ENCODE data around the gene MAT2B.
"Not testable (repeated sequence)": the region's sequence is repeated elsewhere in the genome, so short reads cannot be mapped to it uniquely, and the experiment has no call there.

The MAT2B gene

DNA sequence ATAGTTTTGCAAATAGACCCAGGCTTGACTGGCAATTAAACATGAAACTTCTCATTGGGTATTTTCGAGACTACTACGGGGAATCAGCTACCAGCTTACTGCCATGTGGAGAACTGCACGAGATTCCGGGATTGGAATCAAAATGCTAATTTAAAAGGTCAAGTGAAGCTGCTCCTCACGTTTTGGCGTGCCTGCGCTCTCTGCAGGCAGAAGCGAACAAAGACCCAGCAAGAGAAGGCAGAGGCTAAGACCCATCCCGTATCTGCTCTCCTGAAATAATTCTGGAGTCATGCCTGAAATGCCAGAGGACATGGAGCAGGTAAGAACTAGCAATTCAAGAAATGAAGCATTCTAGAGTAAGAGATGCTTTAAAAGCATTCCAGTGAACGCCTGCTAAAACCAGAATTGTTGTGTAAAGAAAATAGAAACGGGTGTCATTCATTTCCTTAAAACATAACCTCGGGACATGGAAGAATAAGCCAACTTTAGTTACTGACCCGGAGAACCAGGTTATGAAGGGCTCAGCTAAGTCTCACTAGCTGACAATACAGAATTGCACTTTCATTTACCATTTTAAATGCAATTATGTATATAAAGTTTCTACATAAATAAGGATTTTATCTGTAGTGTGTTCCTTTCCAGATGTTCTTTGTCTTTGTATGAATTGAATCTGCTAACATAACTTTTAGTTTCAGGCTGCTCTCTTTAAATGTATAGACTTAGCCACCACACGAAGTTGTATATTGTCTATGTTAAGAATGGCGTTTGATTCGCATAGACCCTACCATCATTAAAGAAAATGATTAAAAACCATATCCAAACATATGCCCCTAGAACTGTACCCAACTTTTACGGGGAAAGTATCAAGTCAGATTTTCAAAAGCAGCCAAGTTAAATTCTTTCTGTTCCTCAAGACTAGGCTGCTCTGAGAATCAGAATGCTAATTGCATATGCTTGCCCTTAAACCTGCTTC, 2.0 kb upstream of the MAT2B start:
- DNase-seq (ENCODE audit: low read depth) = peak; percentile 75

DNA sequence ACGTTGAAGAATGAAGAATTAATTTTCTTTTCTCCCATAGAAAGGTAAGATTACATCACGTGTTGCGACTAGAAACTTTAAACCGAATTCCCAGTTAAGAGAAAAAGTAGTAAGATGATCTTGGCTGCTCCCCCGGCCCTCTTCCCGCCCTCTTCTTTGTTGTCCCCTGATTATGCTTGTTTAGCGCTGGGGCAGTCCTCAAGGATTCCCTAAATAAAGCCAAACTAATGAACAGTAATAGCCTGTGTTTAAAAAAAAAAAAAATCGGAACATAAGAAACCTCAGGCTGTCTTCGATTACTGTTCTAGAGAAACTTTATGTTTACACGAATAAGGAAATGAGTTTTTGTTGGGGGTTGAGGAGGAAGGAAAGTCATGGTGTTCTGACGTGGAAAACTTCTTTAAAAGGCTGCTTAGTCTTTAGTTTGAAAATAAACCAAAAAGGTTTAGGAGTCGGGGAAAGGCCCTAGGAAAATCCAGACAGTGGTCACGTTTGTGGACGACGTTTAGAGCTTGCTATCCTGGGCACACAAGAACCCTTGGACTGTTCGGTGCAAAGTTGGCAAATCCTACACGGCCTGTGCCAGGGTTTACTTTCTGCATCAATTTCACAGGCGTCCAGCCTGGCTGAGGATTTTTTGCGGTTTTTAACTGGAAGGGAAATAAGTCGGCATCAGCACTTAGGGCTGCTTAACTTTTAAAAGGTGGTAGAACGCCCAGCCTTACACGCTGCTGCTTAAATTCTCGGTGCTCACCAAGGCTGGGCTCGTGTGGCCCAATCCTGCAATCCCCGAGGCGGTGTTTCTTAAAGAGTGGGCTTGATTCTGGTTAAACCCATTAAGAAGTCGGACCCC, 1.1 kb upstream of the MAT2B start:
- DNase-seq (ENCODE audit: low read depth) = peak; percentile 59

DNA sequence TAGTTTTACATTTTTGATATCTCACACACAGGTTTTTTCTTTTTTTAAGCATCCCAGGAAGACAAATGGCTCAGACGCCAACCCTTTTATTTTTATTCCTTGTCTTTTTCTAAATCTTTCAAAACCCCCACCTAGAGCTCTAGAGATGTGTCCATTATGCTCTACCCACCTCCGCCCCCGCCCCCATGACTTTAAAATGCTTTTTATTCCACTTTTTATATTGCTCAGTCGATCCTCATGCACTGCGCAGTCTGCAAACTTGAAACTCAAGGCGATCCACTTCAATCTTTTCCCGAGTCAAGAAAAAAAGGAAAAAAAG, 411 bp upstream of the MAT2B start:
- no peak for DNase-seq (ENCODE audit: low read depth)

DNA sequence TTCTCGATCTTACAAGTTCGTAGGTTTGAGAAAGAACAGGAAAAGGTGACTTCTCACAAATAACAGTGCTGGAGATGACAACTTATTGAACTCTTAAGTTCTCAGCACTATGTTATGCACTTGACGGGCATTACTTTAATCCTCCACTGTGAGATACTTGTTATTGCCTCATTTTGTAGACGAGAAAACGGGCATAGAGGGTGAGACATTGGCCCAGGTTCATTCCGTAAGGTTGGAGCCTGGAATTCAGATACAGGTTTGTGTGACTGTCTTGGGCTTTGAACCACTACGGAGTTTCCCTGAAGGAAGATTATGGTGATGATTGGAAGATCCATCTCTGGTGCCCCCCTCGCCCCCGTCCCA, 657 bp downstream of the MAT2B start:
- DNase-seq (ENCODE audit: low read depth) = no peak

DNA sequence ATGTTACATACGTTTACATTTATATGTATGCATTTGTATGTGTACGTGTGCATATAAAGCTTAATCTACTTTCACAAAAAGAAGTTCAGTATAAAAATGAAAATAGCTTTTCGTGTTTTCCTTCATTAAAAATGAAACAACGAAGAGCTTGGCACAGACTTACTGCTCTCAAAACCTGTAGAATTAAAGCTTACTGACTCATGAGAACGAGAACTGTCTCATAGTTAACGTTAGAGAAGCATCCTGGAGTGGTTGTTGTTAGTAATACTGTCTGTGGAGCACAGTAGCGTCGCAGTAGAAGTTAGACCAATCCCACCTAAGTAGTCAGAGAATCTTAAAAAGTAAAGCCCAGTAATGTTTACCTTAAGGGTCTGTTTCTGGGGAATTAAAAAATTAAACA, 1.3 kb downstream of the MAT2B start:
- DNase-seq (ENCODE audit: low read depth) = no peak

DNA sequence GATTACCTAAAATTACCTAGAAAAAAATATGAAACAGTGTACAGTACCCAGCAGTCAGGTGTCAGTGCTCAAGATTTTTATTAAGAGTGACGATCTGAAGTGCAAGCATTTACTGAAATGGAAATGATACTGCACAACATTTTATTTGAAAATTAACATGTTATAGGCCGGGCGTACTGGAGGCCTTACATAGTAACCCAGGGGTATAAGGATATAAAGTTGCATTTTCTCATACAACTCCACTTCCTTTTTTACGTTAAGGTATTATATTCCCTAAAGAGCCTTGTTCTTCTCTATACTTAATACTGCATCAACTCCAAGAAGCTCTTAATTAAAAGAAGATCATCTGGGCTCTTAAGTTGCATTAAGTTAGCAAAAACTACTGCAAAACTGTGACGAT, 3.3 kb downstream of the MAT2B start:
- DNase-seq (ENCODE audit: low read depth) = no peak

DNA sequence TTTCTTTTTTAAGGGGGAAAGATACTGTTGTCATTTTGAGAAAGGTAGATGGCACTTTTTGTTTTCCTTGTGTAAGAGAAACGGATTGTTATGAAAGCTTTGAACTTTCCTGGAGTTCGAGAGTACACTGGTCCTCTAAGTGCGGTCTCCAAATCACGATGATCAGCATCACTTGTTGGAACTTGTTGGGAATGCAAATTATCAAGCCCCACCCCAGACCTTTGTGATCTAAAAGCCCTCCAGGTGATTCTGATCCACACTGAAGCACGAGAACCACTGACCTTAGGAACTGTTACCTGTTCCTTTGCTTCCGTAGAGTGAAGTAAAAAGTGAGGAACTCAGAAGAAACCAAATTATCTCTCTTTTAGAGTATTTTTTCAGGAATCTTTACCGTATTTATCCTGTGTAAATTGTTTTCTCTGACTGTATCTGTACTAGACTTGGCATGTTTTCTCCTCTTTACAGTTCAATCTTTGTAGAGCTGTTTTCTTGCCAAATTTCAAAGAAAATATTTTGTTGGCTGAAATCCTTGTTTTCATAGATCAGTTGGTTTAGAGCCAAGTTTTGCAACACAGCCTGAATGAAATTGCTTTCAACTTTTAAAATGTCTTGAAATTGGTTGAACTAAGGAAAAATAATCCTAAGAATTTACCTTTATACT, 4.0 kb downstream of the MAT2B start:
- DNase-seq (ENCODE audit: low read depth) = peak; percentile 45

DNA sequence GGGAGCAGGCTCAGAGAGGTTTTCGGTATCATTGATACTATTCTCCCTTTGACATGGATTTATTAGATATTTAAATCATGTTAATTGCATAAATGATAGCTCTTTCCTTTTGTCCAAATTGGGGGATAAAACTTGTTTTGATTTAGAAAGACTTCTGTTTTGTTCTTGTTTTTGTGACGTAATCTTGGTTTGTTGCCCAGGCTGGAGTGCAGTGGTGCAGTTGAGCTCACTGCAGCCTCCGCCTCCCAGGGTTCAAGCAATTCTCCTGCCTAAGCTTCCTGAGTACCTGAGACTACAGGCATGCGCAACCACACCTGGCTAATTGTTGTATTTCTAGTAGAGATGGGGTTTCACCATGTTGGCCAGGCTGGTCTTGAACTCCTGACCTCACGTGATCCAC, 7.1 kb downstream of the MAT2B start:
- no peak for DNase-seq (ENCODE audit: low read depth)

DNA sequence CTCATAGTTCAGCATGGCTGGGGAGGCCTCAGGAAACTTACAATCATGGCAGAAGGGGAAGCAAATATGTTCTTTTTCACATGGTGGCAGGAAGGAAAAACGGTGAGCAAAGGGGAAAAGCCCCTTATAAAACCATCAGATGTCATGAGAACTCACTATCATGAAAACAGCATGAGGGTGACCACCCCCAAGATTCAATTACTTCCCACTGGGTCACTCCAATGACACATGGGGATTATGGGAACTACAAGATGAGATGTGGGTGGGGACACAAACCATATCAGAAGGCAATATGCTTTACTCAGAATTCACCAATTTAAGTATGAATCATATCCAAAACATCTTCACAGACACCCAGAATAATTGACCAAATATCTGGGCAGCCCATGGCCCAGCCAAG, 19.7 kb downstream of the MAT2B start:
- no peak for DNase-seq (ENCODE audit: low read depth)

DNA sequence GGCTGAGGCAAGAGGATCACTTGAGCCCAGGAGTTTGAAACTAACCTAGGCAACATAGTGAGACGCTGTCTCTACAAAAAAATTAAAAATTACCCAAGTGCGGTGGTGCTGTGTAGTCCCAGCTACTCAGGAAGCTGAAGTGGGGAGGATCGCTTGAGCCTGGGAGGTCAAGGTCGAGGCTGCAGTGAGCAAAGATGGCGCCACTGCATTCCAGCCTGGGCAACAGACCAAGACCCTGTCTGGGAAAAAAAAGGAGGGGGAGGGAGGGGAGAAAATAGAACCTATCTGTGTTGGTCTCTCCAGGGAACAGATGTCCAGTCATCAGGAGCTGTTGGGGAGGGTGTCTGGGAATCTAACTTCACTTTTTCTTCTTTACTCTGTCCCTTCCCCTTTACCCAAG, 24.3 kb downstream of the MAT2B start:
- DNase-seq (ENCODE audit: low read depth) = no peak

DNA sequence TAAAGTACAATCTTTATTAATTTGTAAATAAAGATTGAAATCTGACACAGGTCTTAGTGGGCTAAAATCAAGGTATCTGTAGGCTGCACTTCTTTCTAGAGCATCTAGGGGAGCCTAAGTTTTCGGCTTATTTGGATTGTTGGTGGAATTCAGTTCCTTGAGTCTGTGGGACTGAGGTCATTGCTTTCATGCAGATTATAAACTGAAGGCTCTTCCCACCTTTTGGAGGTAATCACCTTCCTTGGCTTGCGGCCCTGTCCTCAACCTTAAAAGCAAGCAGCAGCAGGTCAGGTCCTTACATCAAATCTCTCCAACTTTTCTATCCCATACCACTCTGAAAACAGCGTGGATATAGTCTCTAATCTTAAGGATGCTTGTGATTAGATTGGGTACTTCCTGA, 25.9 kb downstream of the MAT2B start:
- DNase-seq (ENCODE audit: low read depth) = no peak

DNA sequence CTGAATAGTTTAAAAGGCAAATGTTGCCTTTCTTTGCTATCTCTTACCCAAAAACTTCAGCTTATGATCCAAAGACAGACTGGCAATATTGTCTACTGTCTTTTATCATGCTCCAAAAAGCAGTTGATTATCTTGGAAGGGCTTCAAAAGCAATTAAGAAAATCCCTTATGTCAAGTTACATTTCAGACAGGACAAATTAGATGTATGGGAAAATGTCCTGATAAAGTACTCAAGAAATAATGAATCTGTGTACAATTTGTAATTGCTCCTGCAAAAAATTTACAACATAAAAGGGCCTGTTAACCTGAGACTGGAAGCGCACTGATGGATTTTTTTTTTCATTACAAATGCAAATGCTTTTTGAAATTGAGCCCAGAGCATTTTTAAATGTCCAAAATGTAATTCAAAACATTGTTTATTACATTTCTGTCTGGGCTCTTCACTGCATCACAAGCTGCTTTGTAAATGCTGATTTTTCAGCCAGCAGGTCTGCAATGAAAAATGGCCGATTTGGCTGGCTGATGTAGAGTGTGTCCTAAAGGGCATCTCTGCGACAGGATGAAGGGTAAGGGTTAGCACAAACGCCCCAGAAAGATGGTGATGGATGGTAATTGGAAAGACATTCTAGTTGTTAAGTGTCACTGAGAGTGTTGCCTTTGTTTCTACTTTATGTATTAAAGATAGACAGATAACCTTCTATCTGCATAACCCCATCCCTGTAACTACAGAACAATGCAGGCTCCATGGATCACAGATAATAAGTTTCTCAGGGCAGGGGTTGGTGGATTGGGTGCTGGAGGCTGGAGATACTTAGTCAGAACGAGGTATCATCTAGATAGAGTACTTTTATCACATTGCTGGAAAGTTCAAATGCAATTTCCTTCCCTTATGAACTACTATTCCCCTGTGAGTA, 27.0 kb downstream of the MAT2B start:
- DNase-seq (ENCODE audit: low read depth) = no peak

DNA sequence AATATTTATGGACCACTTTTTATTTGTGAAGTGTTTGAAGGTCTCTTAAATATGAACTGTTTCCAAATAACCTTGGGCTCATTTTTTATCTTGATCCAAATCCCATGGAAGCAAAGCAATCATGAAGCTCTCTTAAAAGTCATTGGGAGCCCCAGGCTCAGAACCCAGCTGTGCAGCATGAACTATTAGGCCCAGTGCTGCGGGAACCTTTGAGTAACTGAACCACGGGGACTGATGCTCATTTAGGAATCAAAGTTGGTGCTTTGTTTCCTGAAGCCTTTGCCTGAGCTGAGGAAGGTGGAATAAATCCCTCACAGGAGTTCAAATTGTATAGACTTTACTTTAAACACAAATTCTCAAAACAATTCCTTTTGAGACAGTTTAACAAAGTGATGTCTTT, 27.8 kb downstream of the MAT2B start:
- DNase-seq (ENCODE audit: low read depth) = no peak

DNA sequence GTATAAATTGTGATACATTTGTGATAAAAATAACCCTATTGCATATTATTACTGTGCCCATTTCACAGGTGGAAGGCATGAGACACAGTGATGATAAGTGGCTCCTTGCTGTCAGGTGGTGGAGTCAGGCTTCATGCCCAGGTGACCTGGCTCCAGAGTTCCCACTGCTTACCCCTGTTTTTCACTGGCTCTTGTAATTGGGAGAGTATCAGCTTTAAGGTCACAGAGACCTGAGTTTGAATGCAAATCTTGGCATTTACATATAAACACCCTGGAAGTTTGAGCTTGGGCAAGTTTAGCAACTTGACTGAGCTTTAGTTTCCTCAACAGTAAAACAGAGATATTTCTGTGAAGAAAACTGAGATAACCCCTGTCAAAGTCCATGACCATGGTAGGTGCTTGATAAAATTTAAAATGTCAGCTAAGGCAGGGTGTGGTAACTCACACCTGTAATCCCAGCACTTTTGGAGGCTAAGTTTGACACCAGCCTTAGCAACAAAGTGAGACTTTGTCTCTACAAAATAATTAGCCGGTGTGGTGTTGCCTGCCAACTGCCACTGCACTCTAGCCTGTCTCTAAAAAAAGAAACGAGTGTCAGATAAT, 29.2 kb downstream of the MAT2B start:
- DNase-seq (ENCODE audit: low read depth) = no peak

DNA sequence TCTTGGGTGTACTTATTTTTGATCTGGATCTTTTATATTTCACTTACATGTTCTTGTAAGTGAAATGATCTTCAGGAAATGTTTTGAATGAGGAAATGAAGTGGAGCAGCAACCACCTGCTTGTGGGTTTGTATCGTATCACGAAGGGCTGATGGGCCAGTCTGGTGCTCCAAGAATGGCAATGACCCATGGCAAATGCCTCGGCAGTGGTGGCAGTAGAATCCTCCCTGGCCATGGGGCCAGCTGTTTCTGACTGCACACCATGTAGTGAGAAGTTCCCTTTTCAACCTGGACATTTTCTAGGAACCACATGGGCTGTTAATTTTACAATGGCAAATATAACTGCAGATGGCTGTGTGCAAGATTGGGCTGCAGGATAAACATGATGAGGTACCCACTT, 29.9 kb downstream of the MAT2B start:
- DNase-seq (ENCODE audit: low read depth) = no peak

DNA sequence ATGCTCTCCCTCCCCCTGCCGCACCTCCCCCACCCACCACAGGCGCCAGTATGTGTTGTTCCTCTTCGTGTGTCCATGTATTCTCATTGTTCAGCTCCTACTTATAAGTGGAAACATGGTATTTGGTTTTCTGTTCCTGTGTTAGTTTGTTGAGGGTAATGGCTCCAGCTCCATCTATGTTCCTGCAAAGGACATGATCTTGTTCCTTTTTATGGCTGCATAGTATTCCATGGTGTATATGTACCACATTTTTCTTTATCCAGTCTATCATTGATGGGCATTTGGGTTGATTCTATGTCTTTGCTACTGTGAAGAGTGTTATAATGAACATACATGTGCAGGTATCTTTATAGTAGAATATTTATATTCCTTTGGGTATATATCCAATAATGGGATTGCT, 31.0 kb downstream of the MAT2B start:
- not testable (repeated sequence) for DNase-seq (ENCODE audit: low read depth)

DNA sequence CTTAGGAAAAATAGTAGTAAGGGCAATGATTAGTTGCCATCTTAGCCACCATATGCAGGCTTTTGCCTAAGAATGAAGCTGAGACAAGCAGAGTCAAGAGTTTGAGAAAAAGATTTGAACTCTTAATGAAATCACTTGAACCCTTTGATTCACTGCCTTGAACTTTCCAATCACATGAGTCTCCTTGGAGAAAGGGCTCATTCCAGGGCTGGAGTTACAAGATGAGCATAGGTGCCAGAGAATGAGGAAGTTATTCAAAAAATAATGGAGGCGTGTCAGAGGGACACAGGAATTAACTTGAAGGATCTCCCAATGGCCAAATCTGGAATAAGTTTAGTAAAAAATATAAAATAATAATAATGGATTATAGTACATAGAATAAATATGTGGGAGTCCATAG, 35.3 kb downstream of the MAT2B start:
- no peak for DNase-seq (ENCODE audit: low read depth)

DNA sequence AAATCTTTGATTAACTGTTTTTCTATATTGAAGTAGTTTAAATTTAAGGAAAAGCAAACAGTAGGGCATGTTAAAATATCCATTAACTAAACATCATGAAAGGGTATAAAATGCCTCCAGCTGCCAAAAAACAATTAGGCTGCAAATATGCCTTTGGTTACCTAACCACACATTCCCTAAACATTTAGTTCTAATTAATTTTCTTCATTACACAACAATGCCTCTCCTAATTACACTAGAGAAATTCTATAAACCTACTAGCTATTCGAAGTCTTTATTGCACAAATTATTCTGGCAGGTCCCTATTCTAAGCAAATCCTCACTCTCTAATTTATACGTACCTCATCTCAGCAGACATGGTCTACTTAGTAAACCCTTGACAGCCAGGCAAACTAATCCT, 37.4 kb downstream of the MAT2B start:
- DNase-seq (ENCODE audit: low read depth) = no peak

DNA sequence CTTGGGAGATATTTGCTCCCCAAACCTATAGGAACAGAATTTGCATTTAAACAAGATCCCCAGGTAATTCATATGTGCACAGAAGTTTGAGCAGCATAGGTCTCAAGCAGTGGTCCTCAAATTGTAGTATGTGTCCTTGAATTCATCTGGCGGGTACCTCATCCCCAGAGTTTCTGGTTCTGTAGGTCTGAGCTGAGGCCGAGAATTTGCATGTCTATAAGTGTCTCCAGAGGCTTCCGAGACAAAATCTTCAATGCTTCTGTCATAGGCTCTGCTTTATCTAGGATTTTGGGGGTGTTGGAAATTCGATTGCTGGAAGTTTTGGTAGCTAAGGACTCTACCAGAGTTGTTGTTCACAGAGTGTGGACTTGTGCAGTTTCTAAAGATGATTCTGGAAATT, 38.6 kb downstream of the MAT2B start:
- DNase-seq (ENCODE audit: low read depth) = no peak

DNA sequence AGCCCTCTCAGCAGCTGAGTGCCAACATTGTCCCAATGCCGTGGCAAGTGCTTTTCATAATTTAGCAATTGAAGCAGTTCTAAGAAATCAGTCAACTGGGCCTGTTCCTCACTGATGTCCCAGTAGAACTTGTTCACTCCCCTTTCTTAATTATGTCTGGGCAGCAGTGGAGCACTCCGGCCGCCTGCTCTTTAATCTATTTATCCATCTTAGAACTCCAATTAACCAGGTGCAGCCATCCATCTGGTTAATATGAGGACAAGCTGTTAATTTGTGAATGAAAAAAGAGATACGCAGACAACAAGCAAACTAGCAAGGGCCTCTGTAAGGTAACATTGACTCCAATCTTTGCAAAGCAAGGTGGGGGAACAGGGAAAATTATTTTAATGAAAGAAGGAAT, 39.4 kb downstream of the MAT2B start:
- DNase-seq (ENCODE audit: low read depth) = no peak

DNA sequence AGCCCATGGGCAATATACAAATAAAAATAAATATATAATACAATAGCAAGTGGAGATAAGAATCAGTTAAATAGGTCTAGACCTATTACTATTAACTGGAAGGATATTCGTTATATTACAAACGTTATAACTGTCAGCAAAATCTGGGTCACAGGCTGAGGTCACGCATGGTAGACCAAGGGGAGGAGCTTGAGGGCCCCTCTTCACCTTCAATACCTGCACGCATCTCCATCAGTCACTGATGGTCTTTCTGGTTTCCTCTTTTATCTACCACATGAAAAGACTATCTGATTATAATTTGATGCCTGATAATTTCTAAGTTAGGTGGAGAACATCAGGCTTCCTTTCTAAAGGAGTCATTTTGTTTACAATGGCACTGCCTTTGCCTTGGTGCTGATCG, 43.2 kb downstream of the MAT2B start:
- no peak for DNase-seq (ENCODE audit: low read depth)
